Activated CD4-positive, alpha-beta memory T cell treated with anti-CD3 and anti-CD28 coated beads for 36 hours (primary cell): ENCODE results near the gene PDK4. TPM values are rescaled to one million over a fixed set of nuclear protein-coding genes. Genes with fewer than 3 reads are reported as not detected.

ENCODE experiments used
- CTCF ChIA-PET: fragments of 350-600 bp; sonication (Branson Sonifier 250); formaldehyde crosslinking; loops from one replicate; lab custom pipeline; 2021; ENCODE audit warnings: antibody characterized with exemption, inconsistent platforms; lab: Charles Lee
- POLR2A ChIA-PET: fragments of 350-600 bp; sonication (Branson Sonifier 250); formaldehyde crosslinking; loops from one replicate; lab custom pipeline; 2021; ENCODE audit warnings: antibody characterized with exemption; lab: Charles Lee
- DNase-seq: peaks from one replicate; pipeline ENCODE4 v3.0.0-alpha.2; 2020
- H3K27ac Mint-ChIP-seq: one replicate; pipeline ENCODE4 v1.8.0; 2021; ENCODE audit warnings: mixed read lengths
- H3K27me3 Mint-ChIP-seq: one replicate; pipeline ENCODE4 v1.8.0; 2021; ENCODE audit warnings: mixed read lengths
- H3K36me3 Mint-ChIP-seq: one replicate; pipeline ENCODE4 v1.8.0; 2021; ENCODE audit warnings: mixed read lengths
- H3K4me1 Mint-ChIP-seq: one replicate; pipeline ENCODE4 v1.8.0; 2021; ENCODE audit warnings: low read depth, mixed read lengths
- H3K4me3 Mint-ChIP-seq: one replicate; pipeline ENCODE4 v1.8.0; 2021; ENCODE audit warnings: mild to moderate bottlenecking, mixed read lengths
- H3K9me3 Mint-ChIP-seq: one replicate; pipeline ENCODE4 v1.8.0; 2021; ENCODE audit warnings: mixed read lengths
- intact Hi-C: fragments of 100-400 bp; cut with micrococcal nuclease; formaldehyde crosslinking; loops from one replicate; pipeline ENCODE4 v1.15.1; 2023
- total RNA-seq, 2 experiments: library from RNA; stranded (reverse); gene quantifications; one replicate each; pipeline ENCODE4 v1.2.3, GENCODE V29; 2021

The PDK4 gene
- total RNA-seq, 2 experiments from 2014 or later = not detected

- ChIA-PET POLR2A (no interaction called here), CTCF (no interaction called here)
- Mint-ChIP-seq H3K27ac (no peak overlapping the region), H3K9me3 (no peaks in the 10 kb centered on the region), H3K36me3 (no peaks in the 10 kb centered on the region), H3K27me3 (peaks cover 25% of the 10 kb centered on the region), H3K4me3 (no peak overlapping the region), H3K4me1 (peaks cover 3% of the 10 kb centered on the region)
- intact Hi-C loops = no loop called here
- DNase-seq = no peak
Observed at GRCh38 chr7:95599069-95599468, 2.8 kb upstream of the PDK4 start.

- Mint-ChIP-seq H3K4me3 (no peak overlapping the region), H3K27me3 (peaks cover 25% of the 10 kb centered on the region), H3K4me1 (peaks cover 3% of the 10 kb centered on the region), H3K27ac (no peak overlapping the region), H3K36me3 (no peaks in the 10 kb centered on the region), H3K9me3 (no peaks in the 10 kb centered on the region)
- ChIA-PET CTCF (no interaction called here), POLR2A (no interaction called here)
- intact Hi-C loops = no loop called here
- DNase-seq = no peak
Observed at GRCh38 chr7:95598511-95598910, 2.2 kb upstream of the PDK4 start.

GRCh38 chr7:95595746-95596197, 544 bp downstream of the PDK4 start:
- DNase-seq = no peak
- CTCF ChIA-PET = no interaction called here
- Mint-ChIP-seq H3K4me1 (peaks cover 3% of the 10 kb centered on the region), H3K36me3 (no peaks in the 10 kb centered on the region), H3K27me3 (peaks cover 25% of the 10 kb centered on the region), H3K27ac (no peak overlapping the region), H3K9me3 (no peaks in the 10 kb centered on the region), H3K4me3 (no peak overlapping the region)
- POLR2A ChIA-PET = no interaction called here
- intact Hi-C loops = no loop called here

- Mint-ChIP-seq H3K4me1 (peaks cover 3% of the 10 kb centered on the region), H3K9me3 (no peaks in the 10 kb centered on the region), H3K36me3 (no peaks in the 10 kb centered on the region), H3K4me3 (no peak overlapping the region), H3K27me3 (peaks cover 25% of the 10 kb centered on the region), H3K27ac (no peak overlapping the region)
- POLR2A ChIA-PET = no interaction called here
- DNase-seq = no peak
- intact Hi-C loops = no loop called here
- CTCF ChIA-PET = no interaction called here
Observed at GRCh38 chr7:95594185-95594584, 2.1 kb downstream of the PDK4 start.

GRCh38 chr7:95593343-95593742, 3.0 kb downstream of the PDK4 start:
- ChIA-PET CTCF (interaction anchor here (0.7 kb wide), 1 partner anchor 278 kb away, joined by 3 read pairs; no protein-coding TSS in a partner anchor), POLR2A (no interaction called here)
- H3K9me3 Mint-ChIP-seq = no peaks in the 10 kb centered on the region
- no peak overlapping the region for H3K27ac Mint-ChIP-seq
- H3K4me3 Mint-ChIP-seq = no peak overlapping the region
- no peaks in the 10 kb centered on the region for H3K36me3 Mint-ChIP-seq
- H3K4me1 Mint-ChIP-seq = peaks cover 3% of the 10 kb centered on the region
- H3K27me3 Mint-ChIP-seq = peaks cover 23% of the 10 kb centered on the region
- no peak for DNase-seq
- intact Hi-C loops = no loop called here

- peaks cover 3% of the 10 kb centered on the region for H3K4me1 Mint-ChIP-seq
- H3K36me3 Mint-ChIP-seq = no peaks in the 10 kb centered on the region
- ChIA-PET CTCF (interaction anchor here (0.7 kb wide), 1 partner anchor 279 kb away, joined by 3 read pairs; no protein-coding TSS in a partner anchor), POLR2A (no interaction called here)
- no peak overlapping the region for H3K27ac Mint-ChIP-seq
- H3K27me3 Mint-ChIP-seq = peaks cover 18% of the 10 kb centered on the region
- no peak for DNase-seq
- intact Hi-C loops = no loop called here
- H3K4me3 Mint-ChIP-seq = no peak overlapping the region
- H3K9me3 Mint-ChIP-seq = no peaks in the 10 kb centered on the region
Observed at GRCh38 chr7:95592570-95592969, 3.7 kb downstream of the PDK4 start.

- Mint-ChIP-seq H3K4me3 (no peak overlapping the region), H3K27me3 (peaks cover 6% of the 10 kb centered on the region), H3K36me3 (no peaks in the 10 kb centered on the region), H3K27ac (no peak overlapping the region), H3K4me1 (no peaks in the 10 kb centered on the region), H3K9me3 (no peaks in the 10 kb centered on the region)
- DNase-seq = no peak
- POLR2A ChIA-PET = no interaction called here
- CTCF ChIA-PET = no interaction called here
- intact Hi-C loops = no loop called here
Observed at GRCh38 chr7:95590387-95591248, 5.7 kb downstream of the PDK4 start.

GRCh38 chr7:95589766-95590165, 6.5 kb downstream of the PDK4 start:
- Mint-ChIP-seq H3K4me1 (no peaks in the 10 kb centered on the region), H3K27me3 (no peaks in the 10 kb centered on the region), H3K36me3 (no peaks in the 10 kb centered on the region), H3K9me3 (no peaks in the 10 kb centered on the region), H3K27ac (no peak overlapping the region), H3K4me3 (no peak overlapping the region)
- intact Hi-C loops = no loop called here
- ChIA-PET CTCF (no interaction called here), POLR2A (no interaction called here)
- no peak for DNase-seq

GRCh38 chr7:95589031-95589430, 7.3 kb downstream of the PDK4 start:
- Mint-ChIP-seq H3K9me3 (no peaks in the 10 kb centered on the region), H3K27me3 (peaks cover 2% of the 10 kb centered on the region), H3K36me3 (no peaks in the 10 kb centered on the region), H3K4me1 (no peaks in the 10 kb centered on the region), H3K27ac (no peak overlapping the region), H3K4me3 (no peak overlapping the region)
- DNase-seq = no peak
- ChIA-PET POLR2A (no interaction called here), CTCF (no interaction called here)
- intact Hi-C loops = no loop called here

- intact Hi-C loops = no loop called here
- H3K36me3 Mint-ChIP-seq = no peaks in the 10 kb centered on the region
- H3K27ac Mint-ChIP-seq = no peak overlapping the region
- no peaks in the 10 kb centered on the region for H3K9me3 Mint-ChIP-seq
- ChIA-PET CTCF (interaction anchor here (1.2 kb wide), 1 partner anchor 76 kb away, joined by 3 read pairs; no protein-coding TSS in a partner anchor), POLR2A (no interaction called here)
- H3K27me3 Mint-ChIP-seq = peaks cover 2% of the 10 kb centered on the region
- no peak overlapping the region for H3K4me3 Mint-ChIP-seq
- no peaks in the 10 kb centered on the region for H3K4me1 Mint-ChIP-seq
- DNase-seq = no peak
Observed at GRCh38 chr7:95586951-95587301, 9.4 kb downstream of the PDK4 start.

- Mint-ChIP-seq H3K27me3 (peaks cover 2% of the 10 kb centered on the region), H3K4me1 (no peaks in the 10 kb centered on the region), H3K27ac (no peak overlapping the region), H3K9me3 (no peaks in the 10 kb centered on the region), H3K4me3 (no peak overlapping the region), H3K36me3 (no peaks in the 10 kb centered on the region)
- DNase-seq = no peak
- intact Hi-C loops = no loop called here
- CTCF ChIA-PET = interaction anchor here (0.6 kb wide), 1 partner anchor 265 kb away, joined by 3 read pairs; no protein-coding TSS in a partner anchor
- POLR2A ChIA-PET = no interaction called here
Observed at GRCh38 chr7:95585426-95585789, 10.9 kb downstream of the PDK4 start.

- Mint-ChIP-seq H3K9me3 (no peaks in the 10 kb centered on the region), H3K27ac (no peak overlapping the region), H3K36me3 (no peaks in the 10 kb centered on the region), H3K27me3 (peaks cover 2% of the 10 kb centered on the region), H3K4me3 (no peak overlapping the region), H3K4me1 (no peaks in the 10 kb centered on the region)
- DNase-seq = no peak
- intact Hi-C loops = no loop called here
- ChIA-PET POLR2A (no interaction called here), CTCF (interaction anchor here (0.6 kb wide), 1 partner anchor 265 kb away, joined by 3 read pairs; no protein-coding TSS in a partner anchor)
Observed at GRCh38 chr7:95584769-95585425, 11.4 kb downstream of the PDK4 start.
